ENCODE data around the gene C12orf56. TPM values are rescaled to one million over a fixed set of nuclear protein-coding genes. Genes with fewer than 3 reads are reported as not detected.

The C12orf56 gene
- total RNA-seq, 1 donor from 2014 or later: not detected

GRCh38 chr12:64216239-64216638 is 174.3 kb downstream of the C12orf56 start:
- H3K4me3 Mint-ChIP-seq: no peak overlapping the region

More at GRCh38 chr12:64216239-64216638, 174.3 kb downstream of the C12orf56 start:
- H3K27ac Mint-ChIP-seq: no peak overlapping the region
- TF ChIP-seq CTCF (conservative IDR thresholded peaks at IDR 0.05): no peak
- H3K9me3 Mint-ChIP-seq: no peaks in the 10 kb centered on the region
- DNase-seq (ENCODE audit: extremely low spot score, unreplicated experiment): no peak
- H3K36me3 Mint-ChIP-seq: peaks cover 16% of the 10 kb centered on the region
- no peaks in the 10 kb centered on the region for H3K27me3 Mint-ChIP-seq
- H3K4me1 Mint-ChIP-seq (ENCODE audit: unreplicated experiment): peaks cover 12% of the 10 kb centered on the region

Other genes starting within 250 kb of the C12orf56 start
- 6.0 and 7.1 TPM in 2 replicates for gene KICS2, start 168.5 kb downstream of the C12orf56 start, total RNA-seq (ENCODE audit: low replicate concordance)
- gene XPOT, start 13.6 kb upstream of the C12orf56 start, total RNA-seq (ENCODE audit: low replicate concordance): 61.9 and 72.8 TPM in 2 replicates
- gene TBK1, start 61.4 kb upstream of the C12orf56 start, total RNA-seq (ENCODE audit: low replicate concordance): 16.6 and 19.2 TPM in 2 replicates
- gene RASSF3, start 219.7 kb upstream of the C12orf56 start, total RNA-seq (ENCODE audit: low replicate concordance): 16.3 and 31.8 TPM in 2 replicates